Measurements from ENCODE around the gene DNAH2. TPM values are rescaled to one million over a fixed set of nuclear protein-coding genes. Genes with fewer than 3 reads are reported as not detected.

Gene DNAH2
- total and polyA plus RNA-seq, 2 of the 13 experiments (the other 11 are each of a cell fraction or from before 2014, with no cell fraction given): not detected

GRCh38 chr17:7857713-7858521 lies 140.4 kb downstream of the DNAH2 start, which contains the start of gene CYB5D1 (continued):
- TF ChIP-seq HMGXB3 (CRISPR knock-in tag; IDR thresholded peaks at IDR 0.05; ENCODE audit: borderline replicate concordance): 0 out of 2 replicates have a peak, but pooled peaks have one; percentile 44
- no peak; the same call in 1 of the 2 replicates for TF ChIP-seq KMT2A (CRISPR knock-in tag; IDR thresholded peaks at IDR 0.05)
- no peak for TF ChIP-seq ZXDC (CRISPR knock-in tag; IDR thresholded peaks at IDR 0.05)
- TF ChIP-seq ZNF879 (CRISPR knock-in tag; IDR thresholded peaks at IDR 0.05): no peak
- no peak for TF ChIP-seq RERE (CRISPR knock-in tag; IDR thresholded peaks at IDR 0.05; ENCODE audit: low read depth)
- 0 out of 2 replicates have a peak, but pooled peaks have one; percentile 73 for TF ChIP-seq TBP (CRISPR knock-in tag; IDR thresholded peaks at IDR 0.05)
- no peak for TF ChIP-seq ZUFSP (CRISPR knock-in tag; IDR thresholded peaks at IDR 0.05; ENCODE audit: borderline replicate concordance)
- TF ChIP-seq ZNF333 (CRISPR knock-in tag; IDR thresholded peaks at IDR 0.05; ENCODE audit: borderline replicate concordance): no peak
- peak; percentile 84; the same call in 1 of the 2 replicates for TF ChIP-seq CREM (IDR thresholded peaks at IDR 0.05)
- TF ChIP-seq CREM (CRISPR knock-in tag; IDR thresholded peaks at IDR 0.05): no peak
- TF ChIP-seq SKI (IDR thresholded peaks at IDR 0.05; ENCODE audit: partially characterized antibody): peak; percentile 34
- peak; percentile 14; the same call in 1 of the 2 replicates for TF ChIP-seq NR2C2 (CRISPR knock-in tag; IDR thresholded peaks at IDR 0.05; ENCODE audit: borderline replicate concordance)
- peak; percentile 83 for TF ChIP-seq MAX (IDR thresholded peaks at IDR 0.05)
